GM18868 (cell line): ENCODE data around the gene PLOD2.
"Not testable (repeated sequence)": the region's sequence is repeated elsewhere in the genome, so short reads cannot be mapped to it uniquely, and the experiment has no call there.

Source experiments
- ATAC-seq: cut with Tn5 transposase; IDR thresholded peaks from one replicate; pipeline ENCODE4 v1.9.1; 2021; ENCODE audit warnings: mild to moderate bottlenecking, moderate library complexity; ENCODE audit not compliant: unreplicated experiment

The PLOD2 gene

DNA sequence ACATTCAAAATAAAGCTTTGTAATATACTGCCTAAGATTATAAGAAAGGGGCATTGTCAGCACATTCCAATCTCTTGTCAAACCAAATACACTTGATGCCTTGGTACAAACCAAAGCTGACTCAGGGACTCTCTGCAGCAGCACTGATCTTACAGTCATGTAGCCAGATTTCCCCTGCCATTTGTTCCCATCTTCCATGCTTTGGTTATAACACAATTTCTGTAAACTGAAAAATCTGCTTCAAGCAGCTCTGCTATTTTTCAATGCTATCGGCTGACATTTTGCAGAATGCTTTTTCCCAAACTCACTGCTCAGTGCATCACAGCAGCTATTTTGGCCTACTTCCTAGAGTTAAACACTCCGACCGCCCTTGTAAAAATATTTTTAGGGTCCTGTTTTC, 18.2 kb downstream of the PLOD2 start:
- no peak for ATAC-seq

DNA sequence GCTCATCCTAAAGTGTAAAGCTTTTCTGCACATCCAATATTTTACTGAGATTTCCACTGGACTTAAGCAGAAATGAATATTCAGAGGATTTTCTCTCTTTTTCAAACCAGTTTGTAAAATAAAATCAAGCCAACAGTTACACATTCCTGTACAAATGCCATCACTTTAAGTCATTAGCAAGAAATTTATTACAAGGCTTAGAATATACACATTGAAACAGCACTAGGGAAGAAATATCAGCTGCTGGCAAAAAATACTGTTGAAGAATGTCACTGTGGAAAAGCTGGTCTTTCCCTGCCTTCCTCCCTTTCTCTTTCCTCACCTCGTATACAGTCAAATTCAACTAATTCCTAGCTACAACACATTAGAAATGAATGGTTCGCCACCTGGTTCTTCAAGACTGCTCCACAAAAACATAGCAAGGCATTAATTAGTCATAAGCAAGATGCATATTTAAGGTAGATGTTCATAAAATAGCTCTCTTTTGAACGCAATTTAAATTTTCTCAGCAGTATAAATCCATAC, 21.3 kb downstream of the PLOD2 start:
- no peak for ATAC-seq

DNA sequence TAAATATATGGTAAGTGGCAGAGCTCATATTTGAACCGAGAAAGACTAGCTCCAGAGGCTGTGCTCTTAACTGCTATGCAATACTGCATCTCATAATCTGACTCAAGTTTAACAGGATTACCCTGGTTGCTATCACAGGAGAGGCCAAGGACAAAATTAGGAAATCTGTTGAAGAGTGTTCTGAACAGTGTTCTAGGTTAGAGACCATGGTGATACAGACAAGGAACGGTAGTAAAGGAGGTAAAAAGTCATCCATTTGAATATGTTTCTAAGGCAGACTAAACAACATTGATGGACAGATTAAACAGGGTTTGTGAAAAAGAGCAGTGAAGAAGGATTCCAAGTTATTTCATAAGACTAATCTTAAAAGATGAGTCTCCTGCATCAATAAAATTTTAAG, 22.1 kb downstream of the PLOD2 start:
- ATAC-seq = no peak

DNA sequence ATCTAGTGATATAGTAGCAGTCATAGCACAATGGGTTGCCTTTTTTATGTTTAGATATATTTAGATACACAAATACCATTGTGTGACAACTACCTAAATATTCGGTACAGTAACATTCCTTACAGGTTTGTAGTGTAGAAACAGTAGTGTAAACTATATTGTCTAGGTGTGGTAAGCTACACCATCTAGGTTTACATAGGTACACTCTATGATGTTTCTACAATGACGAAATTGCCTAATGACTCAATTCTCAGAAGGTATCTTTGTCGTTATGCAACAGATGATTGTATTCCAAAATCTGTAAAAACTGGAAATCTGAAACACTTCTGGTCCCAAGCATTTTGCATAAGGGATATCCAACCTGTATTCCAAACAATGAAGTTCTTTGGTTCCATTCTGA, 24.3 kb downstream of the PLOD2 start:
- ATAC-seq = no peak

DNA sequence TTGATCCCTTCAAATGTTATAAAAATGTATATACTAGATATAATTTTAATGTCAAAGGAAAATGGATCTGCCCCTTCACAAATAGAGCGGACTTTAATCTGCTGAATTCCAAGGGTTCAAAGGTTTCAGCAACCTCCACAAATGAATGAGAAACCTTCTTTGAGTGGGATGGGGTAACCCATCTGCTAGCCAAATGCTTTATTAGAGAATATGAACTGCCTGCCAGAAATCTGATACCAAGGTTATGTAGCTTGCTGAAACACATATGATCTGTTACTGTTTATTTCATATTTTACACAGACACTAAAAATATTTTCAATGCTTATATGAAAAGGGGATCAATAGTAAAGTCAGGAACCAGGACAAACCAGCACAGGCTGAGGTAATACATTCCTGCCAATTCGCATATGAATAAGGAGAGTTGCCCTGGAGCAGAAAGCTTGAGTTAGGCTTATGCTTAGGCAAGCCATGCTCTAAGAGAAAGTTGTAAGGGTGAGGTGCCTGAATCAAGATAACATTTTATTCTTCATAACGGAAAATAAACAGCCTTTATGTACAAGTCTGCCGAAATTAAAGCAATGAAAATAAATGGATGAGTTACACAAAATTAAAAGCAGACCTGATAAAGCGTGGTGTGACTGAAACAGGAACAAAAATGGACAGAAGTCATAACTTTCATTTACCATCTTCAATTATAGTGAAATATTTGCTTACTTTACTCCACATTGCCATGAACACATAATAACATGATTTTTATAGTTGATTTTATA, 26.5 kb downstream of the PLOD2 start:
- no peak for ATAC-seq

DNA sequence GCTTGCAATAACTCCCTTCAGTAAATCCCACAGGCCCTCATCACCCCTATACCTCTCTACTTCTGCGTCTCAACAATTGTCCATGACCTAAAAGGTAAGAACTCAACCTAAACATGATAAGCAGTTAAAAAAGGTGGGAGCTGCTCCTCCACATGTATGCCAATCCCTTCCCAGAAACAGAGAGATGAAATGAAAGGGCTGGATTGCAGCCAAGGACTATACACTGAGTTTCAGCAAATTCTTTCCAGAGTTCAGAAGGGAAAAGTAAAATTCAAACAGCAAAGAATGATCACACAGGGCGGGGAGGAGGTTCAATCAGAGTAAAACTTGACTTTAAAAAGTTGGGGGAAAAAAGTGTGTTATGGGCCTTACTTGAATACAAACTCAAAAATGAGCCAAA, 27.5 kb downstream of the PLOD2 start:
- ATAC-seq = no peak

DNA sequence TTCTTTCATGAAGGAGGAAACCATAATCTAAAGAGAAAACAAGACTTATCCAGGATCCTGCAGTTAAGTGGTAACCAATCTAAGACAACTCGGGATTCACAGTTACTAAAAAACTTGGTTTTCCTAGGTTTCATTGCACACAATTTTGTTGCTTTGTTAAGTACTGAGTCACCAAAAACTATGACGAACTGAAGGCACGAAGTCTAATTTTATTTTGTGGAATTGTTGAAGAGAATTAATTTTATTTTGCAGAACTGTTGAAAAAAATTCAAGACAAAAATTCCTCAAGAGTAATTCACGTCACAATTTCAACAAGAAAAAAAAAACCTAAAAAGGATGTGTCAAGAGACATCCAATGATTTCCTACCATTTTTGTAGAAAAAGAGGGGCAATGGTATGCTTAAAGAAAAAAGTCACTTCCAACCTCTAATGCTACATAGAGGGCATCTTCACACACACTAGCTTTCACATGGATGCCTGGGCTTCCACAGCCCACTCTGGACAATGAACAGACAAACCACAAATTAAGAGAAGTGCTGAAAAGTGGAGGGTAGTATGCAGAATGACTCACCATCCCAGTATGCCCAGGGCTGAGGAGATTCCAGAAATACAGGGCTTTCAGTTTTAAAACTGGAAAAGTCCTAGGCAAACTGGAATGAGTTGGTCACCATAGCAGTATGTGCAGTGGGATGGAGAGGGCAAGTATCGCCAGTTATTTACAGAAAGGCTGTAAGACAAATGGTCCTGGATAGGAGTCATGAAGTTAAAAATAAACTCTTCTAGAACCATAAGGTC, 29.2 kb downstream of the PLOD2 start:
- ATAC-seq = no peak

DNA sequence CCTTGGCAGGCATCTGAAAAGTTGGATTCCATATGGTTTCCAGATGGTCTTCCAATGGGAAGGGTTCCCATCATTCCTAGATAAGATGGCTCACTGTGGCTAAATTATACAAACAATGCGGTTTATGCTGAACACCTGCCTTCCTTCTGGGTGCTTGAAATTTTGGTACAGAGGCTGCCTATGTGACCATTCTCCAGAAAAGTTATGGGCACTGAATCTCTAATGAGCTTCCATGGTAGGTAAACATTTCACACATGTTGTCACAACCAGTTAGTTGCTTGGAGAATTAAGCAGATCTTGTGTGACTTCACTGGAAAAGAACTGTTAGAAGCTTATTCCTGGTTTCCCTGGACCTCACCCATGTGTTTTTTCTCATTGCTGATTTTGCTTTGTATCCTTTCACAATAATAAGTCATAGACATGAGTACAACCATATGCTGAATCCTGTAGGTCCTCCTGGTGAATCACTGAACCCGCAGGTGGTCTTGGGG, 30.1 kb downstream of the PLOD2 start:
- no peak for ATAC-seq

DNA sequence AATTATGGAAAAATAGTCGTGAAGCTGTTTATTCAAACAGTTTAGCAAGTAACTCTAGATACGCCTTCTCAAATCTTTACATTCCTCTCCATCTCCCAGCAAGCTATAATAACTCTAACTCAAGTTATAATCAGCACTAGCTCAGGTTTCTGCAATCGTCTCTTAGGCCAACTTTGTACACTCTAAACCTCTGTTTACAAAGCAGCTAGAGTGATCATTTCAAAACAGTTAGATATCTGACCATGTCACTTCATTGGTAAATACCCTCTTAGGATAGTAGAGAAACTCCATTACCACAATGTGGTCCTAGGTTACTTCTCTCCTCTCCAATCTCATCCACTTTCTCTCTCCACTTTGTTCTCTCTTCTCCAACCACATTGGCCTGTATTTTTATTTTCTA, 31.2 kb downstream of the PLOD2 start:
- no peak for ATAC-seq

DNA sequence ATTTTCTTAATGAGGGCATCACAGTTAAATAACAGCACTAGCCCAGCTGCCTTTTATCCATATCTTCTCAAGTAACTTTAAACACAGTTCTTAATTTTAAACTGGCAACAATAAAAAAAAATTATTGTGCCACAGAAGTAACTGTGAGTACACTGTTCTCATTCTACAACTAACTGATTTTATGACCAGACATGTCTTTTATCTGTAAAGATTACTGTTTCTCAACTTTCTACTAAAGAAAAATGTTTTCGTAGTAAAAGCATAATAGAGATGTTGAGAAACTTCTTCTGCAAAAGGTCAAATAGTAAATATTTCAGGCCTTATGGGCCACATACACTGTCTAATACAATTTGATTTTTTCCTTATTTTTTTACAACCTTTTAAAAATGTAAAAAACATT, 32.0 kb downstream of the PLOD2 start:
- no peak for ATAC-seq

DNA sequence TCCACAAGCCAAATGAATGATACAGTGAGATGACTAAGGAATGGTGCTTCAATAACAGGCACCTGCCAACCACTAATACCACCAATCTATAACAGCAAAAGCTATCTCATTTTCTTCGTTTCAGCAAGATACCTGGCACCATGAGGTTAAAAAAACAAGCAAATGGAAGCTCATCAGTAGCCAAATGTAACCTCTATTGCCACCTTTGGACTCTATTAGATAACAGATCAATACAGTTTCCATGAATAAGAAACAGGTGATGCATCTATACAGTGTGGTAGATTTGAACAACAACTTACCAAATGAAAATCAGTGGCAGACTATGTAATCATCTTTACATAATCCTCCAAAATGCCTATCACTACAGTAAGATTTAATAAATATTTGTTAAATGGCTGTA, 32.8 kb downstream of the PLOD2 start:
- no peak for ATAC-seq

DNA sequence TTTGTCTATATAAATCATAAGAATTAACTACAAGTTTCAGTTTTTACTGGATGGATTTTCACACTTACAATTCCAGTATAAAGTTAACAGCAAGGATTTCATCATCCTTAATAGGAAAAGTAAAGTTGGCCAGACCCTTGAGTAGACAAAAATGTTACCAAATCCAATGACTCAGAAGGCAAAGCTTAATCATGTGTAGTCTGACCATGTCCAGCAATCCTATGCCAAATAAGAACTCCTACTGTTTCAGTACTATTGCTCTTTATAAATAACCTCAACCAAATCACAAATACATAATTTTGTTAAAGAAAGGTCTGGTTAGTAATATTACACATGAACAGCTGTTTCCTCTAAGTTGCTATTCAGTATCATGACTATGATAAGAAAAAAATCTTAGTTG, 35.0 kb downstream of the PLOD2 start:
- no peak for ATAC-seq

DNA sequence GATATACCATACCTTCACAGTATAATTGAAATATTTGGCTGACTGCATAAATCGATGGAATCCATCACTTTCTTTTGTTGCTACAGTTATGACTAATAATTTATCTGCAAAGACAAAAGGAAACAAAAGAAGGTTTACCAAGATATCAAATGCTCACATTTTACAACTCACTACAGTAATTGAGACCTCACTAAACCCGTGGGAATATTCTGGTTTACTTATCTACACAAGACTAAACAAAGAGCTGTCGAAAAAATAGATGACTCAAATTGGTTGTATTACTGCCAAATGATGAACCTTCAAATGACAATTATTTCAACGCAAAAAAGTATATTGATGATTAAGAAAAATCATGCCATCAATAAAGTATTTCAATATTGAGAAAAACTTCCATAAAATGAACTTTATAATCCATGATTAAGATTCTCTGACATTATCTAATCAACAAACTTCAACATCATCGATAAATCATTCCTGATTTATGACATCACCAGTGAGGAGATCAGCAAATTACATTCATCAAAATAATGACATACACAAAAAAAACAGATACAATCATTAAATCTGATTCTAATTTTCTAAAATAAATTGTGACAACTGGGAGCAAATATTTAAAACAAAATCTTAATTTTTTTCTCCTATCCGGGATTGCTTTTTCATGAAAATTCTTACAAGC, 36.7 kb downstream of the PLOD2 start:
- ATAC-seq = no peak

DNA sequence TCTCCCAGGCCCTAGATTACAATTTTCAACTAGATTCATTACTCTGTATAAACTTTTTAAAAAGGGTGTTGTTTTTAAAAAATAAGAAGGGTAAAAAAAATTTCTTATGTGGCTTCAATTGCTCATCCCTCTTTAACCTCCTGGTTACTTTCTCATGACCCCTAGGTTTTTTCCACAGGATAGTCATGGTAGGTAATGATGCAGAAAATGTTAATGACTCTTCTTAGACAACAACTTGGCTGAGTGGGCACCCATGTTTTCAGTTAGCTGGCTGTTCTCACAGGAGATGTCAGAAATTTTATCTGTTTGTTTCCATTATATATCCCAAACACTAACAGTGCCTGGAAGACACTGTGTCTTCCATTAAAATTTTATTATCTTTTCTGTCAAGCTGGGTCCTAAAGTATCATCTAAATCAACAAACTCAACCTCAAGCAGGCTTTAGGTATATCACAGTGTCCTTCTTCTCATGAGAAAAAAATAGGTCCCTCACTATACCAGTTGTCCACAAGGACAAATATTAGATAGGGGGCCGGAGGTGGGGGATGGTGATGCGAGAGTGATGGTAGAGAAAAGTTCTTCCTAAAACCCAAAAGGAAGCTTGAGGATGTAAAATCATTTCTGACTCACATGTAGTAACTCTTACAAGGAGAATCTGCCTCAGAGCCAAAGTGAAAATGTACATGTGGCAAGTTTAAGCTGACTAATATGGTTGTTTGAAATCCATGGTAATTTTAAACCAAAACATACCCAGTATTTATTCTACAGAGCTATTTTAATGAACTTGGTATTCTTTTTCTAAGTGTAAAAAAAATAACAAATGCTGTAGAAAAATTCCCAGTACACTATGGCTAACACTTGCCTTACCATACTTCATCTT, 43.3 kb downstream of the PLOD2 start:
- no peak for ATAC-seq

DNA sequence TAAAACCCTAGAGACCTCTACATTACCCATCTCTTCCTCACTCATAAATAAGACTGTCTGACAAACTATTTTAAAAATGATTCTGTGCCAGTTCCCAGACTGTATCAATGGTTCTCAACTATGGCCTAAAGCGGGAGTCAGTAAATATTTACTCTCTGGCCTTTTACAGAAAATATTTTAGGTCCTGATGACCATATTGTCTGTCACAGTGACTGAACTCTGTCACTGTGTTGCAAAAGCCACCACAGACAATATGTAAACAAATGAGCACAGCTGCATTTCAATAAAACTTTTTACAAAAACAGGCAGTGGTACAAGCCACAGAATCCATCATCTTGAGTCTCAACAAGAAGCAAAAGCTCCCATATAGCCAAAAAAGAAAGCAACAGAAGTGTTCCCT, 45.4 kb downstream of the PLOD2 start:
- ATAC-seq = no peak

DNA sequence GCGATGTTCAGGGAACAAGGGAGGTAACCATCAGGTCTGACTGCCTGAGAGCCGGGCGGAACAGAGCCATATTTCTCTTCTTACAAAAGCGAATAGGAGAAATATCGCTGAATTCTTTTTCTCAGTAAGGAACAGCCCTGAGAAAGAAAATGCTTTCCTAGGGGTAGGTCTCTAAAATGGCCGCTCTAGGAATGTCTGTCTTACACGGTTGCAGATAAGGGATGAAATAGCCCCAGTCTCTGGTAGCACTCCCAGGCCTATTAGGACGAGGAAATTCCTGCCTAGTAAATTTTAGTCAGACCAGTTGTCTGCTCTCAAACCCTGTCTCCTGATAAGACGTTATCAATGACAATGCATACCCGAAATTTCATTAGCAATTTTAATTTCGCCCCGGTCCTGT, 47.2 kb downstream of the PLOD2 start:
- not testable (repeated sequence) for ATAC-seq

DNA sequence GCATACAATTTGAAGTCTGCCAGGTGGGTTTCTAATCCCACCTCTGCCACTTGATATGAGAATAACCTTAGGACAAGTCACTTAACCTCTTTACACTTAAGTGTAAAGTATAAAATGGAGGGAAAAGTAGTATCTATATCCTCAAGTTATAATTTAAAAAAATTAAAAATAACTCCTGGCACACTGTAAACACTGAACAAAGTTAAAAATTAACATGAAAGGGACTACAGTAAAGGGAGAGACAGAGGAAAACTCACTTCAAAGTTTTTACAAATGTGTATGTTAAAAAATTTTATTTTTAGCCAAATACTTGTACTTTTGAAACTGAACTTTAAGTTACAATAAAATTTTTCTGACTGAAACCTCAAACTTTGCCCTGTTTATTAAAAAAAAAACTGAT, 49.6 kb downstream of the PLOD2 start:
- ATAC-seq = no peak

DNA sequence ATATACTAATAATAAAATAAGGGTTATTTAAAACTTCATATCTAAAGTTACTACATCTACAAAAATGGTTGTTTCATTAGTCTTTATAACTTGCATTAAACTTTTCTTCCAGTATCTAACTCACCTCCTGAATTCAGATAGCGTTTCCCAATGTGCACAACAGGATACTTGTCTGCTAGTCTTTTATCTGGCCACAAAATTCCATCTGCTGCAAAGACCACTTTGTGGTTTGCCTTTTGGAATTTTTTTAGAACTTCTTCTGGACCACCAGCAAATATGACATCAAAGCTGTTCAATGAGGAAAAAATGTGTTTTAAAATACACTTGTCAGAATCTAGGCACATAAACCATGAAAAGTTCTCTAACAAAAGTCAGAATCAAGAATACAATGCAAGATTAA, 50.8 kb downstream of the PLOD2 start:
- ATAC-seq = no peak

DNA sequence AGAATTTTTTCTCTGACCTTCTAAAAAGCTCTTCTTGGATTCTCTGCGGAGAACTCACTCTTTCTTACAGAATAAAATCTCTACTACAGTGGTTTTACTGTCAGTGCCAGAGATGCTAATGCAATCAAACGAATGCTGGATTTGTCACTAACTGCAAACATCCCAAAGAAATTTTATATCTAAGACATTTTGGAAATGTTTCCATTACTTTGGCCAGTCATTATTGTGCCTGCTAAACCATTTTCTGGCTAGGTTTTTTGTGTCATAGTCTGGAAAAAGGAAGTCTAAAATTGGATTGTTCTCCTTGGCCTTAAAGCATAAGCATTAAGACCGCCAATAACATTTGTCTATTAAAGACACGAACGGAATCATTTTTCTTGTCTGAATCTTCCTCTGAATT, 54.0 kb downstream of the PLOD2 start:
- ATAC-seq = no peak

DNA sequence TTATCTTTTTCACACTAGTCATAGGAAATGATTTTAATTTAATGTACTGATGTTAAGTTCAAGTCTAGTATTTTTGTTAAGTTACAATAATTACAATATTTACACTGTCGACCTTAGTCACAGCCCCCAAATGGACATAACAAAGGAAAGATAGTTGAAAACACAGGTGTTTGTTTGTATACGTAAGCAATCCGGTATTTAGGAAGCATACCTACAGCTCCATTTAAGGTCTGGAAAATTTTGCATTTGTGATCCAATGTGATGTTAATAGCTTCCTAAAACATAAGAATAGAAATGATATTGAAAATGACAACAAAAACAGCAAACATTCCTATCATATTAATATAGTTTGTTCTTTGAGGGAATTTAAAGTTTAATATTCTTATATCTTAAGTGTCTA, 56.9 kb downstream of the PLOD2 start:
- no peak for ATAC-seq

DNA sequence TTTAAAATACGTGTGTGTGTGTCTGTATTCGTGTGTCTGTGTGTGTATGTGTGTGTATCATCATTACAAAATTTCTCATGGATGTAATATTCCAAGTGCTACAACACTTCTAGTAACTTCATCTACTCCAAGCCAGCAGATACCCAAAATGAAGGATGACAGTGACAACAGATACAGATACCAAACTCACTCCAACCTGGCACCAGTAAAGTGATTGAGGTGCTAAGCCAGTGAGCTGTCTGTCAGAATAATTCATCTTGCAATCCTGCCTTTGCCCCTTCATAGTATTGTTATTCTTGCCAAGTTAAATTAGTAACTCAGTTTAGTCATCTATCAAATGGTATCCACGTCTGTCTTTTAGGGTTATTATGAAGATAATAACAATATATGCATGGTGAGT, 58.1 kb downstream of the PLOD2 start:
- ATAC-seq = no peak
